AG04450 (cell line): Measurements from ENCODE around the gene CACNA1C. TPM values are rescaled to one million over a fixed set of nuclear protein-coding genes. Genes with fewer than 3 reads are reported as not detected.
A peak's percentile ranks its signal among the peaks of the same experiment; 100 is the strongest.

Experiments
- CTCF ChIA-PET: fragments of 300-600, 350-600 bp; formaldehyde crosslinking; extraction: SDS; loops from one replicate; lab custom pipeline; 2022; ENCODE audit warnings: antibody characterized with exemption, inconsistent platforms; lab: Charles Lee
- POLR2A ChIA-PET: fragments of 350-600 bp; formaldehyde crosslinking; extraction: SDS; loops from one replicate; lab custom pipeline; 2021; ENCODE audit warnings: antibody characterized with exemption, inconsistent platforms; lab: Yijun Ruan, JAX
- DNase-seq: peaks from one replicate; pipeline ENCODE4 v3.0.0-alpha.2; 2011; ENCODE audit warnings: low read depth, low spot score
- H3K27ac ChIP-seq: one replicate; pipeline ENCODE4 v1.5.1; 2012; ENCODE audit warnings: low read depth, low read length, control low read depth
- H3K27me3 ChIP-seq: one replicate; pipeline ENCODE4 v1.6.0; 2012; ENCODE audit warnings: low read length; ENCODE audit not compliant: control insufficient read depth, insufficient read depth
- H3K4me3 ChIP-seq: 2 replicates; pipeline ENCODE4 v1.5.1; 2011; ENCODE audit warnings: mild to moderate bottlenecking, low read depth, low read length, control low read depth
- H3K9me3 ChIP-seq: 2 replicates; pipeline ENCODE4 v1.5.1; 2012; ENCODE audit warnings: low read length; ENCODE audit not compliant: control insufficient read depth, insufficient read depth
- CTCF ChIP-seq: IDR thresholded peaks from 2 replicates; pipeline ENCODE4 v1.5.1; 2011; ENCODE audit warnings: low read depth, low read length, control low read depth, inconsistent platforms
- polyA plus RNA-seq: library from polyadenylated mRNA; depleted of rRNA; stranded (reverse); fragments of >200 nt; gene quantifications from 2 replicates; pipeline ENCODE4 v1.2.3, GENCODE V29; 2011

The CACNA1C gene
- polyA plus RNA-seq, 1 experiment = 5.9 TPM

DNA sequence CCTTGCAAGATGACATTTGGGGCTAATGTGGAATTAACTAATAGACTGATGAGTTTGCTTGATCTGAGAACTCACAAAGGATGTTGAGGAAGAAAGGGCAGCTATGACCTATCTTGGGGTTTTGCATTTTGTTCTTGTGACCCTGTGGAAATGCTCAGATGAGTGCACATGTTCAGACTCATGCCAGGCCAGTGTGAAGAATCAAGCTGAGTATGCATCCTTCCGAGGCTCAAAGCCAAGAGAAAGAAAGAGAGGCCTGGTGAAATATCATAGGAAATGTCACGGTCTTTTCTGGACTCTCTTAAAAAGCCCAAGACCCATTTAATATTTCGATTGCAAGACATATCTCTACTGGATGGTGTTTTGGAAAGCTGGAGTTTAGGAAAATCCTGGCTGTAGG, 96.3 kb downstream of the CACNA1C start:
- DNase-seq = no peak
- TF ChIP-seq CTCF = no peak
- ChIA-PET POLR2A (no interaction called here), CTCF (no interaction called here)
- Histone ChIP-seq H3K9me3 (peaks cover 4% of the 10 kb centered on the region; the same call in 1 of the 2 replicates), H3K27me3 (no peaks in the 10 kb centered on the region), H3K4me3 (no peak overlapping the region), H3K27ac (no peak overlapping the region)

DNA sequence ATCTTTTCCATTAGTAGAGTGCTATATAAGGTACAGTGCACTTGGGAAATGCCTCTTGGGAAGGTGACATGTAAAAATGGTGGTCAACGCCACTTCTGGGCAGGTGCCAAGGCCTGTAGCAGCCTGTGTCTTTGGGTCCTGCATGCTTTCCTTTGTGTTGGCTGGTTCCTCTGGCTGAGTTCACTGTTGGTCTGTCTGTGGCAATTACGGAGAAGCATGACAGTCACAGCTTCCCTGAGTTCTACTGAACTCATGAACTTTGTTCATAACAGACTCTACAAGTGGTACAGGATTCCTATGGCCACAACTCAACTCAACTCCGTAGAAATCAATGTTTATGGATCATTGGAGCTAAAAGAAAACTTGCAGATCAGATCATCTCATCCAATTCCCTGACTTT, 98.0 kb downstream of the CACNA1C start:
- POLR2A ChIA-PET = interaction anchor here (0.7 kb wide), 1 partner anchor 69 kb away, joined by 3 read pairs; no protein-coding TSS in a partner anchor
- Histone ChIP-seq H3K4me3 (no peak overlapping the region), H3K27me3 (no peaks in the 10 kb centered on the region), H3K9me3 (peaks cover 4% of the 10 kb centered on the region; the same call in 1 of the 2 replicates), H3K27ac (no peak overlapping the region)
- no peak for DNase-seq
- TF ChIP-seq CTCF = no peak
- CTCF ChIA-PET = no interaction called here

GRCh38 chr12:2151391-2151790, 98.6 kb downstream of the CACNA1C start:
- no peak for TF ChIP-seq CTCF

GRCh38 chr12:2152134-2152533, 99.3 kb downstream of the CACNA1C start:
- TF ChIP-seq CTCF = no peak
- H3K27ac ChIP-seq = no peak overlapping the region
- no peak overlapping the region for H3K4me3 ChIP-seq
- no peak for DNase-seq
- CTCF ChIA-PET = no interaction called here
- no peaks in the 10 kb centered on the region for H3K27me3 ChIP-seq
- H3K9me3 ChIP-seq = peaks cover 4% of the 10 kb centered on the region; the same call in 1 of the 2 replicates
- POLR2A ChIA-PET = no interaction called here

More at GRCh38 chr12:2151391-2151790, 98.6 kb downstream of the CACNA1C start:
- Histone ChIP-seq H3K9me3 (peaks cover 4% of the 10 kb centered on the region; the same call in 1 of the 2 replicates), H3K27ac (no peak overlapping the region), H3K4me3 (no peak overlapping the region), H3K27me3 (no peaks in the 10 kb centered on the region)
- no peak for DNase-seq
- POLR2A ChIA-PET = interaction anchor here (0.7 kb wide), 1 partner anchor 69 kb away, joined by 3 read pairs; no protein-coding TSS in a partner anchor
- CTCF ChIA-PET = no interaction called here

GRCh38 chr12:2154050-2154449, 101.3 kb downstream of the CACNA1C start:
- CTCF ChIA-PET = interaction anchor here (0.8 to 1.2 kb wide), 3 partner anchors 11 to 214 kb away, joined by 3 read pairs; no protein-coding TSS in a partner anchor

More at GRCh38 chr12:2154050-2154449, 101.3 kb downstream of the CACNA1C start:
- TF ChIP-seq CTCF = no peak
- POLR2A ChIA-PET = interaction anchor here (0.6 to 0.8 kb wide), 3 partner anchors 33 to 396 kb away, joined by 3 read pairs; no protein-coding TSS in a partner anchor
- peak; percentile 50 for DNase-seq
- Histone ChIP-seq H3K4me3 (no peak overlapping the region), H3K27me3 (no peaks in the 10 kb centered on the region), H3K9me3 (no peaks in the 10 kb centered on the region), H3K27ac (peak overlapping the region; percentile 82)
